DMS79 treated with DMSO at 0.1 percent for 48 hours (cell line): ENCODE measurements around the gene PRKAA2.
"Not testable (repeated sequence)": the region's sequence is repeated elsewhere in the genome, so short reads cannot be mapped to it uniquely, and the experiment has no call there.

Experiments used
- DNase-seq: peaks from one replicate; lab custom pipeline; 2025; lab: John Stamatoyannopoulos, UW

The PRKAA2 gene

DNA sequence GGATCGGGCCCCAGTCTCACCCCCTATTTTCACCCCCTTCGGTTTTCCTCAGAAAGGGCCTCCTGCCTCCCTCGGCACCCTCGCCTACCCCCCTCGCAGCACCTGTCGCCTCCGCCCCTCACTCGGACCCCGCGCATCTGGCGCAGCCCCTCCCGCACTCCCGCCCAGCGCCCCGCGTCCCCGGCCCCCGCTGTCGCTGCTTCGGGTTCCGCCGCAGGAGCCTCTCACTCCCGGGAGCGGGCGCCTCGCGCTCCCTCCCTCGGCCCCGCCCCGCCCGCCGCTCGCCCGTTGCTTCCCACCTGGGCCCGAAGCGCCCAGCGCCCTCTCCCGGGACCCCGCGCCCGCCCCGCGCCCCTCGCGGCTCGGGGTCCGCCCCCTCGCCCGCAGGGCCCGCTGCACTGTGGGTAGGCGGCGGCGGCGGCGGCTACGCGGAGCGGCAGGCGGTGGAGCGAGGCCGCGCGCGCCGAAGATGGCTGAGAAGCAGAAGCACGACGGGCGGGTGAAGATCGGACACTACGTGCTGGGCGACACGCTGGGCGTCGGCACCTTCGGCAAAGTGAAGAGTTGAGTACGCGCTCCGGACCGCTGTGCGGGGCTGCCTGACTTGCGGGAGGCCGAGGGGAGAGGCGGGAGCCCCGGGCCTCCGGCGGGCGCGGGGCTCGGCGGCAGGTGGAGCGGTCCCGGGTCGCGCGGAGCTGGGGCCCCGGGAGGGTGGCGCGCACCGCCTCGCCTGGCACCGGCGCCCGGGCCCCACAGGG is at the start of gene PRKAA2:
Gene PRKAA2, plus strand, starts transcription at position 396 of the 758 bp plus-strand sequence. Its CDS starts 74 bp downstream, at position 470.
- DNase-seq, result peak; percentile 47

DNA sequence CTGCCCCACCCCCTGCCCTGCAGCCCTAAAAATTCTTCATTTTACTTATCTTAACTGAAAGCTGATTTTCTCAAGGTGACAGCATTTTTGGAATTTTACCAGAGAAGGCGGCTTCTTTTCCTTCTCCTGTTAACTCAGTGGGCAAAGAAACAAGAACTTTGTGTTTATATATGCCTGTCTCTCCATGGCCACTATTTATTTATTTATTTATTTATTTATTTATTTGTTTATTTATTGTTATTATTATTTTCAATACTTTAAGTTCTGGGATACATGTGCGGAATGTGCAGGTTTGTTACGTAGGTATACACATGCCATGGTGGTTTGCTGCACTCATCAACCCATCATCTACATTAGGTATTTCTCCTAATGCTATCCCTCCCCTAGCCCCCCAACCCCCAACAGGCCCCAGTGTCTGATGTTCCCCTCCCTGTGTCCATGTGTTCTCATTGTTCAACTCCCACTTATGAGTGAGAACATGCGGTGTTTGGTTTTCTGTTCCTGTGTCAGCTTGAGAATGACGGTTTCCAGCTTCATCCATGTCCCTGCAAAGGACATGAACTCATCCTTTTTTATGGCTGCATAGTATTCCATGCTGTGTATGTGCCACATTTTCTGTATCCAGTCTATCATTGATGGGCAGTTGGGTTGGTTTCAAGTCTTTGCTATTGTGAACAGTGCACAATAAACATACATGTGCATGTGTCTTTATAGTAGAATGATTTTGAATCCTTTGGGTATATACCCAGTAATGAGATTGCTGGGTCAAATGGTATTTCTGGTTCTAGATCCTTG is 49.5 kb upstream of the PRKAA2 start:
- DNase-seq, result not testable (repeated sequence)

DNA sequence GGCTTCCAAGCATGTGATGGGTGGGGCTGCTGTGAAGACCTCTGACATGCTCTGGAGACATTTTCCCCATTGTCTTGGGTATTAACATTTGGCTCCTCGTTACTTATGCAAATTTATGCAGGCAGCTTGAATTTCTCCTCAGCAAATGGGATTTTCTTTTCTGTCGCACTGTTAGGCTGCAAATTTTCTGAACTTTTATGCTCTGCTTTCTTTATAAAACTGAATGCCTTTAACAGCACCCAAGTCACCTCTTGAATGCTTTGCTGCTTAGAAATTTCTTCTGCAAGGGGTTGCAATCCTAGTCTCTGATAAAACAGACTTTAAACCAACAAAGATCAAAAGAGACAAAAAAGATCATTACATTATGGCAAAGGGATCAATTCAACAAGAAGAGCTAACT is 35.0 kb upstream of the PRKAA2 start:
- DNase-seq, result not testable (repeated sequence)

DNA sequence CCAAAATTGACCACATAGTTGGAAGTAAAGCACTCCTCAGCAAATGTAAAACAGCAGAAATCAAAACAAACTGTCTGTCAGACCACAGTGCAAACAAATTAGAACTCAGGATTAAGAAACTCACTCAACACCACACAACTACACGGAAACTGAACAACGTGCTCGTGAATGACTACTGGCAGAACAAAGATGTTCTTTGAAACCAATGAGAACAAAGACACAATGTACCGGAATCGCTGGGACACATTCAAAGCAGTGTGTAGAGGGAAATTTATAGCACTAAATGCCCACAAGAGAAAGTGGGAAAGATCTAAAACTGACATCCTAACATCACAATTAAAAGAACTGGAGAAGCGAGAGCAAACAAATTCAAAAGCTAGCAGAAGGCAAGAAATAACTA is 34.3 kb upstream of the PRKAA2 start:
- DNase-seq, result not testable (repeated sequence)

DNA sequence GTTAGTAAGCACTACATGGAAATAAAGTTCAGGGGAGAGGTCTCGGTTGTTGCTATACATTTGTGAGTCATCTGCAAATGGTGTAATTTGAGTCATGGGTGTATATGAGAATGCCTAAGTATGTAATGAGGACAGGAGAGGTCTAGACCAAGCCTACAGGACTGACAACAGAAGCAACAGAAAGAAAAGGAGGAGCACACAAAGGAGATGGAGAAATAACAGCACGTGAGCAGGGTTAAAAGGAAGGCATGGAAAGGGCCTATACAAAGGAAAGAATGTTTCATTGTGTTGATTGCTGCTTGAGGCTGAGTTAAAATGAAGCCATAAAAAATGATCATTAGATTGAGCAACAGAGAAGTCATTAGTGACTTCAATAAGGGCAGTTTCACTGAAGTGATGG is 28.0 kb upstream of the PRKAA2 start:
- no peak for DNase-seq

DNA sequence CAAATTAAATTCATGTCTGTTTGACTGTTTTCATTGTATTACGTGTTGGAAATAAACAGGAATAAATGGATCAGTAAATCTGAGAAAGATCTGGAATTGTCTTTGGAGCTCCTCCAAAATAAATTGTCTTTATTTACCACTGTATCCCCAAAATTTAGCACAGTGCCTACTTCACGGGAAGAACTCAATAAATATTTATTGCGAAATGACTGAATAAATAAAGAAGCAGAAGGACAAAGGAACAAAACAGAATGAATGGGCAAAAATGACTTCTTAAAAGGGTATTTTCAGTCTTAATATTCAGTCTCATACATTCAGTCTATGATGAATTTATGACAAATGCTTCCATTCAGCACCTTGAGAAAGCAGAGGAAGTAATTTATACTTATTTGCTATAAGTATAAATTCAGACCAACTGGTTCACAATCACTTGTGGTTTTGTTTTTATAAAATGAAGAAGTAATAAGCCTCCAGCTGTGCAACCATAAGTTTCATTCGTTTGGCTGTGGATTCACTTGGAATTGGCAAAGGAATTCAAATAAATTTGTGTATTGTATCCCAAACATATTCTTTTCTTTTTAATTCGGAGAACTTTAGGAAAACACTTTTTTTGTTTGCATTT is 19.2 kb upstream of the PRKAA2 start:
- no peak for DNase-seq

DNA sequence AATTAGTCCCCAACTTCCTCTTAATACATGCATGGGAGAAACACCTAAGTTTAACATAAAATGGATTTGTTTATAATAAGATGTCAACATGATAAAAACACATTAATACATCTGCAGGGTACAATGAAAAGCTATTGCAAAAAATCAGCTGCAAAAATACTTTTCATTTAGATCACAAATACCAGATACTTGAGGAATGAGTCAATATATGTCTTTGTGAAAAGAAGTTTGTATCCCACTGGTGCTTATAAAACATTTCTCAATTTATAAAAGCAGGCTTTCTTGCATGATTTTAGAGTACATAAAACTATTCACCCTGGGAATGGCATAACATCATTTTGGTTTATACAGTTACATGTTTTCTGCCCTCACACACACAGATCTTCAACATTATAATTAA is 18.6 kb upstream of the PRKAA2 start:
- no peak for DNase-seq

DNA sequence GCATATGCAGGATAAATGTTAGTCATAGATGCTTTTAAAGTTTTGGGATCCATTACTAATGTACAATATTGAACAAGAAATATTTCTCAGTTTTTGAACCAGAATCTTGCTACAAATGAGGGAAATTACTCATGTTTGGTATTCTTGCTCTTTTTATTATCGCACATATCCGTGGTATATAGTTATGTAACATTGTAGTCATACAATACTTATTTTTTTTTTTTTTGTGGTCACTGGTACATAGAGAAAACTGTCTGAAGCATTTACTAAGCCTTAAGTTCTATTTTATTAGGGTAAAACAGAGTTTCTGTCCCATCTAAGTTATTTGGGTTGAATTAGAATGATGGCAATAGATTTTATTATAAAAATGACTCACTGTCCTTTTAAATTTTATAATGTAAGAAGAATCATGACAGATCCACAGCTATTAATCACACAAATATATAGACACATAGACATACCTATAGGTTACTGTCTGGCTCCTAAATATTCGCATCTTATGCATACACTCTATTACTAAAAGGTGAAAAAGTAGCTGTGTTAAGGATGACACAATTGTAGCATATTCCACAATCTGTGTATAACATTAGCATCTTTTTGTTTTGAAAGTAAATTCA is 18.0 kb upstream of the PRKAA2 start:
- DNase-seq, result no peak

DNA sequence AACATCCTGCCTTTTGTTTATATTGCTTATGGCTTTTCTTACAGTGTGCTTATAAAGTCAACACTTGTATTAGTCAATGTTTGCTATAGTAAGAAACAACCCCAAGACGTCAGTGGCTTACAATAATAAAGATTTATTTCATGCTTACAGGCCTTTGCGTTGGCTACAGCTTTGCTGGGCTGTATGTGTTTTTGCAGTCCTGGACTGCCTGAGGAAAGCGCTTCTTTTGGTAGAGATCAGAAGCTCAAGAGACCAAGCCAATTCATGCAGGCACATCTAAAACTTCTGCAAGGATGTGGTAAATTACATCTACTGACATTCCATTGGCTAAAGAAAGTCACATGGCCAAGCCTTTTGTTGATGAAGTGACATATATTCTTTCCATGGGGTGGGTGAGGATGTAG is 17.5 kb upstream of the PRKAA2 start:
- no peak for DNase-seq

DNA sequence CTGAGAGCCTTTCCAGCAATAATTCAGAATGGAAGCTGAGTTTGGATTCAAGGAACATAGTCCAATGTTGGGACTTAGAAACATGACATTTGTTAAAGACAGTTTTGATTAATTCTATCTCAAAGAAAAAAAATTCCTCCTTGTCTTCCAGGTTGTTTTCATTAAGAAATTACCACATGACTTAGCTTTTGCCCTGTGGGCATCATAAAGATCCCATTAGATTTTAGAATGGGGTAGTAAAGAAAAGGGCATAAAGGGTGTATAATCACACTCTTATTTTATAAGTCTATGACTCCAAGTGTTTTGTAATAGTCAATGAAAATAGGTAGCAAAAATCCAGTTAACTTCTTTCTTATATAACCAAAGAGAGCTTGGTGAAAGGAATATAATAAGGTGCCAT is 14.3 kb upstream of the PRKAA2 start:
- DNase-seq, result no peak

DNA sequence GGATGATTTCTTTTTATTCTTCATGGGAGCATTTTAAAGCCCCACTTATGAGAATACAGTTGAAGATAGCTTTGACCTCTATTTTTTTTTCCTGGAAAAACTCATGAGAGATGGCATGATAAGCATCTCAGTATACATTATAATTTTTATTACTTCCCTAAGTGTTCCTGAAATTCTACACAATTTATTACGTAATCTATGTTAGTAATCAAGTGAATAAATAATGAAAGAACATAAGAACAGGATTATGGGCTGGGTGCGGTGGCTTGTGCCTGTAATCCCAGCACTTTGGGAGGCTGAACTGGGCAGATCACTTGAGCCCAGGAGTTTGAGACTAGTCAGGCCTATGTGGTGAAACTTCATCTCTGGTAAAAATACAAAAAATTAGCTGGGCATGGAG is 13.2 kb upstream of the PRKAA2 start:
- no peak for DNase-seq

DNA sequence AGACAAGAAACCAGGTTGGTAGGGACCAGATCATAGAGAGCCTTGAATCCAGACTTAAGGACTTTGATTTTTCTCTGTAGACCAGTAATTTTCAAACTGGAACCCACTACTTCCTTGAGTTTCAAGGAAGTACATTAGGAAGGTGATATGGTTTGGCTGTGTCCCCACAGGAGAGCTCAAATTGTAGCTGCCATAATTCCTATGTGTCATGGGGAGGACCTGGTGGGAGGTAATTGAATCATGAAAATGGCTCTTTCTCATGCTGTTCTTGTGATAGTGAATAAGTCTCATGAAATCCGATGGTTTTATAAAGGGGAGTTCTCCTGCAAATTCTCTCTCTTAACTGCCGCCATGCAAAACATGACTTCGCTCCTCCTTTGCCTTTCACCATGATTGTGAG is 10.1 kb upstream of the PRKAA2 start:
- DNase-seq, result no peak

DNA sequence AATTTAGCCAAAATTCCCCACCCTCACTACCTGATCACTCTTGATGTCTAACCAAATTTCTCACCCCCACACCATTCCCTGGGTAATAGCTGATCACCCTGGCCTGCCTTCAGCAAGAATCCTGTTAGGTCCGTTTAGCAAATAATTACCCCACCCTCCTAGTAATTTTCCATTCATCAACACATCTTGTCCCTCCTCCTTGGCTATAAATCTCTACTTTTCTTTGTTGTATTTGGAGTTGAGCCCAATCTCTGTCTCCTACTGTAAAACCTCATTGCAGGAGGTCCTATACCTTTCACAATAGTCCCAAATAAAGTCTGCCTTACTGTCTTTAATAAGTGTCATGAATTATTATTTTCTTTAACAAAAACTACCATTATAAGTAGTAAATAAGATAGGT is 6.9 kb upstream of the PRKAA2 start:
- DNase-seq, result no peak

DNA sequence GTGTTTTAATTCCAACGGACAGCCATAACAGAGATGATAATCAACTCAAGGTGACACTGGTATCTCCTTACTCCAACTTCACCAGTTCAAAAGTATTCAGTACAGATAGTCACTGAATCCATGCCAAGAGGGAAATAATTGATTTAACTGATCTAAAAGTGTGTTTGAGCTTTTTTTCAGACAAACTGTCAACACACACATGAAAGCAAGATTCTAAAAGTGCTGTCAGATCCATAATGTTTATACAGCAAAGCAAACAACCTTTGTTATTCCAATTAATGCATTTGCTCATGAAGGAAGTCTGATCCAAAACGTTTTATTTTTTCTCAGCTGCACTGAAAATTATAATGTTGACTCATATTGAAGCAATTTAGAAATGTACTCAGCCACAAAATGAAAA is 5.9 kb upstream of the PRKAA2 start:
- no peak for DNase-seq

DNA sequence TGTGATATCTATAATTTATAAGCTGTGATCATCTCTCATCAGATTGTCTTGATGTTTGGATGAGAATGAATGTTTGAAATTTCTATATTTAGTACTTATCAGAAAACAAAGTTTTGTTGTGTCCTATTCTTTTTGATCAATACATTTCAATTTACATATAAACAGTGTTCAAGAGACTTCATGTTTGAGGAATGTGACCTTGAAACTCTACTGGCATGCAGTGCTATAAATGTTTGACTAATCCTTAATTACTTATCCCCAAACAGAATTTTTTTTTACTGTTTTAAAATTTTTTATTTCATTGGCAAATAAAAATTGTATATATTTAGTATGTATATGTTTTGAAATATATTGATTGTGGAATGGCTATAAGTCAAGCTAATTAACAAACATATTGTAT is 1.5 kb upstream of the PRKAA2 start:
- DNase-seq, result no peak

DNA sequence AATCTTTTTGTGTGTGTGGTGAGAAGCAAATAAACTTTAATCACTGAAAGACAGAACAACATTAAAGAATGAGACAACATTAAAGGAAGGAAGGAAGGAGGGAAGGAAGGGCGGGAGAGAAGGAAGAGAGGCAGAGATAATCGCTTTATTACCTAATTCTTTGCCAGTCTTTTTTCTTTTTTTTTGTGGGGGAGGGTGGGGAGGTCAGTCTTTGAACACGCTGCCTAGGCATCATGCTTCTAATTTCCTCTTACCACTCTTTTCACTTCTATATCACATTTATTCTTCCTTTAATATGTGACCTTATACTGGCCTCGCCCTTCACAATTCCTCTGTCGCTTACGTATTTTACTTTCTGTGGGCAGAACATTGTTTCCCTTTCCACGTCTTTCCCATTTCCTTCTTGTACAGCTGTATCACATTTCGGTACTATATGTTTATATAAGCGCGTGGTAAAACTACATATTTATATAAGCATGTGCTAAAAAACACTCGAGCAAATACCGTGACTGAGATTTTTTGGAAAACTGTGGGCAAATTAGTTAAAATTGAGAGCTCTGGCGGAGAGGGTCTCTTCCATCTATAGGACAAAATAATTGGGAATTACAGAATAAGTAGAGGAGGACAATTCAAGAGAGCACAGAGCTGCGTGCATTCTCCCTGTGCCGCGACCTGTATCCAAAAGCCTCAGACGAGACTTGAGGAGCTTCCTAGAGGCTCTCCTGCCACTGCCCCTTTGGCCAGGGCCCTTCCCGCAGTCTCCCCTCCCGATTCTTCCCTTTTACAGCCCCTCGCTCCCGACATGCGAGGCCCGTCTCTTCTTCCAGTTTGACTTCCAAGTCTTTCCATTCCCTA is 823 bp upstream of the PRKAA2 start:
- DNase-seq, result peak; percentile 56

DNA sequence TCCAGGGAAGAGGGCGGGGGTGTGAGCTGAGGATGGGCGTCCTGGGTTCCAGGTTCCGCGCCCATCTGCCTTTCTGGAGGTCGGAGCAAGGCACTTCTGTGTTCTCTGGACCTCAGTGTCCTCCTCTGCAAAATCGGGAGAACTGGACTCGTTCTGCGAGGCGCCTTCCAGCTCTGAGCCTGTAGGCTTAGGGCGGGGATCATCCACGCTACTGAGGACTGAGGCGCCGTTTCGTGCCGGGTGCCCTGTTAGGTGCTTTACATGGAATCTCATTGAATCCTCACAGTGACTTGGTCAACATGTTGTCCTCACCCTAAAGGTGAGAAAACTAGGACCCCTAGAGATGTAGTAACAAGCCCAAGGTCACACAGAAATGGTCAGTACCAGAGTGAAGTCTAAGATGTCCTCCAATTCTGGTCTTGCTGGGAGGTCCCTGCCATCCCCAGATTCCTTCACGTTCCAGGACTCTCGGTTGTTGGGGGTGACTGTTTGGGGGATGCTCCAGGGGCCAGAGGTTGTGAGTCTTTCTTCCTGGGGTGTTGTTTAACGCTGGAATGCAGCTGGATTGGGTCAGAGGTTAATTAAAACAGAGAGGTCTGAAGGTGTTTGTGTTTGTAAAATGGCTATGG is 677 bp downstream of the PRKAA2 start:
- DNase-seq, result no peak

DNA sequence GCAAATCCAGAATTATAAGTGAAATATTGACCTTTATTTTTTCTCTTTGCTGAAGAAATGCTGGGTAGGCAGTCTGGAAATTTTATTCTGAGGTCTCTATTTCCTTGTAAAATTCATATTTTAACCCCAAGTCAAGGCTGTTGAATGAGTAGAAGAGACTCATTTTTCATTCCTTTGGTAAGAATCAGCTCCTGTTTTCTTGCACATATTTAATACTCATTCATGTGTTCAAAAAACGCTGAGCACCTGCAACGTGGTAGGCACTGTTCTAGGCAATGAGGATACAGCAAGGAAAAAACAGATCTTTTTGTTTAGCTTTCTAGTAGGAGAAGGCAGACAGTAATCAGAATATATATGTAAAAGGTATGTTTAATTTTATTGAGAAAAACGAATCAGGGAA is 1.5 kb downstream of the PRKAA2 start:
- no peak for DNase-seq

DNA sequence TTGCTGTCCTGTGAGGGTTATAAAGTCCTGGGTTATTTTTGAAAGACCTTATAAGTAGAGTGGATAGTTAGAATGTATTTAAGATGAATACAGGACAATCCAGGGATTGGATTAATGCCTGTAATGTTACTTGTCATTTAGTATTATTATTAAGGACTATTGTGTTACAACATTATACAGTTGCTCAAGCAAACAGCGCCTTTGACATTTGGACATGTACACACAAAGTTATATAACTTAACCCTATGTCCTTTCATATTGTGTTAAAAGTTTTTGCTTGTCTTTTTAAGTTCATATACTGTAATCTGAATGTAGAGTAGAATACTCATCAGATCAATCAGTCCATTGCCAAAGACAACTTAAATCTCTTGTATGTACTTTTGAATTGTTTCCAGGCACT is 2.0 kb downstream of the PRKAA2 start:
- no peak for DNase-seq

DNA sequence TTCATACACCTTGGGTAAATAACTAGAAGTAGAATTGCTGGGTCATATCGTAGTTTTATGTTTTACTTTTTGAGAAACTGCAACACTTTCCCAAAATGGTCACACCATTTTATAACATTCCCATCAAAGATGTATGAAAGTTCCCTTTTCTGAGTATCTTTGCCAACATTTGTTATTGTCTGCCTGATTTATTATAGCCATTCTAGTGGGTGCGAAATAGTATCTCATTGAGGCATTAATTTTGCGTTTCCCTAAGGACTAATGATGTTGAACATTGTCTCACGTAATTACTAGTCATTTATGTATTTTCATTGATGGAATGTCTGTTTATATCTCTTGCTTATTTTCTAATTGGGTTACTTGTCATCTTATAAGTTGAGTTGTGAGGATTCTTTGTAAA is 3.4 kb downstream of the PRKAA2 start:
- no peak for DNase-seq
